Neural cell (in vitro differentiated cells): ENCODE data around the gene EPN1. TPM values are rescaled to one million over a fixed set of nuclear protein-coding genes. Genes with fewer than 3 reads are reported as not detected.

Experiments
- H2AFZ ChIP-seq: fragments of 200-600, 300-800 bp; sonication (generic), shearing (Covaris generic); 2 replicates; pipeline ENCODE4 v1.6.0; 2014; ENCODE audit warnings: low read depth, mild to moderate bottlenecking, antibody characterized with exemption, low read length, moderate library complexity
- H3F3A ChIP-seq: fragments of 200-600 bp; shearing (Covaris generic); 2 replicates; pipeline ENCODE4 v1.6.1; 2016; ENCODE audit warnings: mild to moderate bottlenecking, moderate library complexity, mixed read lengths, antibody characterized with exemption, low read length; ENCODE audit not compliant: insufficient read depth, poor library complexity, severe bottlenecking
- H3K27ac ChIP-seq: fragments of 200-600, 300-800 bp; sonication (generic), shearing (Covaris generic); 2 replicates; pipeline ENCODE4 v1.5.1; 2014; ENCODE audit warnings: mild to moderate bottlenecking, low read length, moderate library complexity
- H3K27me3 ChIP-seq: fragments of 300-800, 200-600 bp; sonication (generic), shearing (Covaris generic); 2 replicates; pipeline ENCODE4 v1.6.0; 2014; ENCODE audit warnings: mild to moderate bottlenecking, low read depth, low read length, moderate library complexity; ENCODE audit not compliant: insufficient read depth
- H3K36me3 ChIP-seq: fragments of 300-800, 200-600 bp; sonication (generic), shearing (Covaris generic); 2 replicates; pipeline ENCODE4 v1.5.1; 2014; ENCODE audit warnings: mild to moderate bottlenecking, antibody characterized with exemption, low read length, moderate library complexity; ENCODE audit not compliant: insufficient read depth
- H3K4me2 ChIP-seq: fragments of 300-800, 200-600 bp; sonication (generic), shearing (Covaris generic); 2 replicates; pipeline ENCODE4 v1.6.0; 2014; ENCODE audit warnings: mild to moderate bottlenecking, low read length
- H3K4me3 ChIP-seq: fragments of 300-800, 200-600 bp; sonication (generic), shearing (Covaris generic); 2 replicates; pipeline ENCODE4 v1.5.1; 2014; ENCODE audit warnings: mild to moderate bottlenecking, low read length, moderate library complexity
- H3K79me2 ChIP-seq: fragments of 200-600 bp; shearing (Covaris generic); replicated peaks from 2 replicates; pipeline ENCODE4 v1.6.0; 2014; ENCODE audit warnings: mild to moderate bottlenecking, low read length, moderate library complexity; ENCODE audit not compliant: insufficient read depth
- H3K9ac ChIP-seq: fragments of 300-800, 200-600 bp; sonication (generic), shearing (Covaris generic); 2 replicates; pipeline ENCODE4 v1.6.1; 2016; ENCODE audit warnings: mild to moderate bottlenecking, low read length, mixed read lengths
- H3K9me2 ChIP-seq: fragments of 200-600 bp; shearing (Covaris generic); 2 replicates; pipeline ENCODE4 v1.6.1; 2016; ENCODE audit warnings: mild to moderate bottlenecking, low read length, mixed read lengths; ENCODE audit not compliant: insufficient read depth
- H3K9me3 ChIP-seq: fragments of 200-600, 300-800 bp; sonication (generic), shearing (Covaris generic); 2 replicates; pipeline ENCODE4 v1.6.1; 2016; ENCODE audit warnings: mild to moderate bottlenecking, mixed run types, low read length, moderate library complexity, mixed read lengths
- H4K20me1 ChIP-seq: fragments of 200-600 bp; shearing (Covaris generic); 2 replicates; pipeline ENCODE4 v1.6.1; 2016; ENCODE audit warnings: mild to moderate bottlenecking, mixed run types; ENCODE audit not compliant: insufficient read depth
- EP300 ChIP-seq: fragments of 450-650 bp; conservative IDR thresholded peaks from 2 replicates; pipeline ENCODE4 v1.6.1; 2014; ENCODE audit warnings: antibody characterized with exemption, mild to moderate bottlenecking, moderate library complexity; ENCODE audit not compliant: poor library complexity, severe bottlenecking
- EZH2 ChIP-seq: fragments of 200-600, 300-800 bp; shearing (Covaris generic), sonication (generic); IDR thresholded peaks from 2 replicates; pipeline ENCODE4 v1.6.1; 2014; ENCODE audit warnings: antibody characterized with exemption, low read length, borderline replicate concordance, mild to moderate bottlenecking; ENCODE audit not compliant: insufficient read depth, poor library complexity, severe bottlenecking
- MXI1 ChIP-seq: fragments of 450-650 bp; conservative IDR thresholded peaks from 2 replicates; pipeline ENCODE4 v1.6.1; 2014; ENCODE audit warnings: antibody characterized with exemption, mild to moderate bottlenecking; ENCODE audit not compliant: poor library complexity, severe bottlenecking
- POLR2AphosphoS5 ChIP-seq: IDR thresholded peaks from 2 replicates; pipeline ENCODE4 v1.6.1; 2012
- RAD21 ChIP-seq: fragments of 450-650 bp; conservative IDR thresholded peaks from 2 replicates; pipeline ENCODE4 v1.6.1; 2014; ENCODE audit warnings: antibody characterized with exemption, mild to moderate bottlenecking, moderate library complexity
- SMC3 ChIP-seq: fragments of 450-650 bp; conservative IDR thresholded peaks from 2 replicates; pipeline ENCODE4 v1.6.1; 2014; ENCODE audit warnings: antibody characterized with exemption, mild to moderate bottlenecking, moderate library complexity; ENCODE audit not compliant: poor library complexity
- TAF1 ChIP-seq: IDR thresholded peaks from 2 replicates; pipeline ENCODE4 v1.6.1; 2012; ENCODE audit warnings: low read depth
- polyA plus RNA-seq: library from polyadenylated mRNA; depleted of rRNA; stranded (reverse); fragments of >200 nt; gene quantifications from 2 replicates; pipeline ENCODE4 v1.2.3, GENCODE V29; 2014
- TF ChIP-seq, protein P1 (sequence below): IDR thresholded peaks from 2 replicates; pipeline ENCODE4 v1.6.1; 2012; ENCODE audit warnings: borderline replicate concordance
- TF ChIP-seq, protein P2 (sequence below): fragments of 450-650 bp; IDR thresholded peaks from 2 replicates; pipeline ENCODE4 v1.5.1; 2014; ENCODE audit warnings: antibody characterized with exemption, mild to moderate bottlenecking, moderate library complexity; ENCODE audit not compliant: poor library complexity, severe bottlenecking

Gene EPN1
- polyA plus RNA-seq, 1 donor from 2014 or later = 21.0 TPM

DNA sequence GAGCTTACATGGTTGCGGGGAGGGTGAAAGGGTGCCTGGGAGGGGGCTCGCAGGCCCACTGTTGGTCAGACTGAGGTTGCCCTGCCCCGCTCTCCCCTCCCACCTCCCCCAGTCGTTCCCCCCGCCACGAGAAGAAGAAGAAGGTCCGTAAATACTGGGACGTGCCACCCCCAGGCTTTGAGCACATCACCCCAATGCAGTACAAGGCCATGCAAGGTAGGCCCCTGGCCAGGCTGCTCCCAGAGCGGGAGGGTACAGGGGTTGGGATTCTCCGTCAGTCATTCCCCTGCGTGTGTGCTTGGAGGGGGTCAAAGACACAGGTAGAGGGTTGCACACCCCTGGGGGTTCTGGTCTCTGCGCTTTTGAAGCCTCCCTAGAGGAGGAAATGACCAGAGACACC lies 14.6 kb upstream of the EPN1 start:
- peaks cover 42% of the 10 kb centered on the region for H4K20me1 ChIP-seq
- H3K79me2 ChIP-seq = peaks cover 43% of the 10 kb centered on the region
- no peaks in the 10 kb centered on the region for H3K36me3 ChIP-seq
- H3K27me3 ChIP-seq = no peaks in the 10 kb centered on the region
- no peaks in the 10 kb centered on the region for H3K9me3 ChIP-seq
- H3K9me2 ChIP-seq = no peaks in the 10 kb centered on the region
- no peaks in the 10 kb centered on the region for H3F3A ChIP-seq
- H3K4me3 ChIP-seq = no peak overlapping the region
- no peak overlapping the region for H2AFZ ChIP-seq
- TF ChIP-seq EP300 = no peak
- TF ChIP-seq EZH2 = no peak
- TF ChIP-seq, protein P1, sequence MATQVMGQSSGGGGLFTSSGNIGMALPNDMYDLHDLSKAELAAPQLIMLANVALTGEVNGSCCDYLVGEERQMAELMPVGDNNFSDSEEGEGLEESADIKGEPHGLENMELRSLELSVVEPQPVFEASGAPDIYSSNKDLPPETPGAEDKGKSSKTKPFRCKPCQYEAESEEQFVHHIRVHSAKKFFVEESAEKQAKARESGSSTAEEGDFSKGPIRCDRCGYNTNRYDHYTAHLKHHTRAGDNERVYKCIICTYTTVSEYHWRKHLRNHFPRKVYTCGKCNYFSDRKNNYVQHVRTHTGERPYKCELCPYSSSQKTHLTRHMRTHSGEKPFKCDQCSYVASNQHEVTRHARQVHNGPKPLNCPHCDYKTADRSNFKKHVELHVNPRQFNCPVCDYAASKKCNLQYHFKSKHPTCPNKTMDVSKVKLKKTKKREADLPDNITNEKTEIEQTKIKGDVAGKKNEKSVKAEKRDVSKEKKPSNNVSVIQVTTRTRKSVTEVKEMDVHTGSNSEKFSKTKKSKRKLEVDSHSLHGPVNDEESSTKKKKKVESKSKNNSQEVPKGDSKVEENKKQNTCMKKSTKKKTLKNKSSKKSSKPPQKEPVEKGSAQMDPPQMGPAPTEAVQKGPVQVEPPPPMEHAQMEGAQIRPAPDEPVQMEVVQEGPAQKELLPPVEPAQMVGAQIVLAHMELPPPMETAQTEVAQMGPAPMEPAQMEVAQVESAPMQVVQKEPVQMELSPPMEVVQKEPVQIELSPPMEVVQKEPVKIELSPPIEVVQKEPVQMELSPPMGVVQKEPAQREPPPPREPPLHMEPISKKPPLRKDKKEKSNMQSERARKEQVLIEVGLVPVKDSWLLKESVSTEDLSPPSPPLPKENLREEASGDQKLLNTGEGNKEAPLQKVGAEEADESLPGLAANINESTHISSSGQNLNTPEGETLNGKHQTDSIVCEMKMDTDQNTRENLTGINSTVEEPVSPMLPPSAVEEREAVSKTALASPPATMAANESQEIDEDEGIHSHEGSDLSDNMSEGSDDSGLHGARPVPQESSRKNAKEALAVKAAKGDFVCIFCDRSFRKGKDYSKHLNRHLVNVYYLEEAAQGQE = no peak
- TF ChIP-seq POLR2AphosphoS5 = no peak
- H3K4me2 ChIP-seq = no peak overlapping the region
- no peak overlapping the region for H3K27ac ChIP-seq
- no peak overlapping the region for H3K9ac ChIP-seq

DNA sequence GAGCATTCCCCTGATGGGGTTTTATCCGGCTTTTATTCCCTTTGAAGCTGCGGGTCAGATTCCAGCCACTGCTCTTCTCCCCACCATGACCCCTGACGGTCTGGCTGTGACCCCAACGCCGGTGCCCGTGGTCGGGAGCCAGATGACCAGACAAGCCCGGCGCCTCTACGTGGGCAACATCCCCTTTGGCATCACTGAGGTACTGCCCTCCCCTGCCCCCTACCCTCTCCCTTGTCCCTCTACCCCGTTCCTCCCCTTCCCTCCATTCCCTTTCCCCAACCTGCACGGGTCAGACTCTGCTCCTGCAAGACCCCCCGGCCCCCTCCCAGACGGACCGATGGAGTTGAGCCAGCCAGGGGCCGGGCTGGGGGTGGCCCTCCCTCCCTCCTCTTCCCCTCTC lies 14.0 kb upstream of the EPN1 start:
- no peaks in the 10 kb centered on the region for H3K9me3 ChIP-seq
- H3K27me3 ChIP-seq = no peaks in the 10 kb centered on the region
- TF ChIP-seq RAD21 = no peak
- no peak for TF ChIP-seq EP300
- no peak for TF ChIP-seq TAF1
- TF ChIP-seq MXI1 = no peak
- TF ChIP-seq, protein P1 = no peak
- no peak for TF ChIP-seq EZH2
- TF ChIP-seq POLR2AphosphoS5 = no peak
- TF ChIP-seq, protein P2, sequence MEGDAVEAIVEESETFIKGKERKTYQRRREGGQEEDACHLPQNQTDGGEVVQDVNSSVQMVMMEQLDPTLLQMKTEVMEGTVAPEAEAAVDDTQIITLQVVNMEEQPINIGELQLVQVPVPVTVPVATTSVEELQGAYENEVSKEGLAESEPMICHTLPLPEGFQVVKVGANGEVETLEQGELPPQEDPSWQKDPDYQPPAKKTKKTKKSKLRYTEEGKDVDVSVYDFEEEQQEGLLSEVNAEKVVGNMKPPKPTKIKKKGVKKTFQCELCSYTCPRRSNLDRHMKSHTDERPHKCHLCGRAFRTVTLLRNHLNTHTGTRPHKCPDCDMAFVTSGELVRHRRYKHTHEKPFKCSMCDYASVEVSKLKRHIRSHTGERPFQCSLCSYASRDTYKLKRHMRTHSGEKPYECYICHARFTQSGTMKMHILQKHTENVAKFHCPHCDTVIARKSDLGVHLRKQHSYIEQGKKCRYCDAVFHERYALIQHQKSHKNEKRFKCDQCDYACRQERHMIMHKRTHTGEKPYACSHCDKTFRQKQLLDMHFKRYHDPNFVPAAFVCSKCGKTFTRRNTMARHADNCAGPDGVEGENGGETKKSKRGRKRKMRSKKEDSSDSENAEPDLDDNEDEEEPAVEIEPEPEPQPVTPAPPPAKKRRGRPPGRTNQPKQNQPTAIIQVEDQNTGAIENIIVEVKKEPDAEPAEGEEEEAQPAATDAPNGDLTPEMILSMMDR = no peak
- no peak for TF ChIP-seq SMC3
- no peaks in the 10 kb centered on the region for H3F3A ChIP-seq
- H3K9me2 ChIP-seq = no peaks in the 10 kb centered on the region
- H3K36me3 ChIP-seq = no peaks in the 10 kb centered on the region
- no peak overlapping the region for H3K4me2 ChIP-seq
- peaks cover 37% of the 10 kb centered on the region for H4K20me1 ChIP-seq
- H3K27ac ChIP-seq = no peak overlapping the region
- H2AFZ ChIP-seq = no peak overlapping the region
- no peak overlapping the region for H3K4me3 ChIP-seq
- H3K79me2 ChIP-seq = peaks cover 37% of the 10 kb centered on the region
- H3K9ac ChIP-seq = no peak overlapping the region
